GM18502 (cell line): ENCODE measurements around the gene ZNF521.

Source experiments
- ATAC-seq: cut with Tn5 transposase; IDR thresholded peaks from one replicate; pipeline ENCODE4 v1.9.1; 2021; ENCODE audit warnings: mild to moderate bottlenecking; ENCODE audit not compliant: unreplicated experiment, poor library complexity

The ZNF521 gene

DNA sequence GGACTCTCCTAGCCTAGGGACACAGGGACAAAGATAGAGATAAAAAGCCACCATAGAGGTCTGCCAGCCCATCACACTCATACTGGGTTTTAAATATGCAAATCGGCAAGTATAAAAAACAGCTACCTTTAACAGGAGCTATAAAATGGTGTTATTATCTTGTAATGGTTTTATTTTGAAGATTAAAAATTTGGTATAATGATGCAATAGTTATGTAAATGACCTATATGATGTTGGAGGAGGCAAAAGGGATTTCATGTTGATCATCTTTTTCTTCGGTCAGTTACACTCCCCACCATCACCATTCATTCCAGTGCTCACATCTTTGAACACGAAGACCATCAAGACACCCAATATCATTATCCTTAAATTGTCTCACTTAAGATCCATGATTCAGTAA, 11.2 kb downstream of the ZNF521 start:
- ATAC-seq = no peak

DNA sequence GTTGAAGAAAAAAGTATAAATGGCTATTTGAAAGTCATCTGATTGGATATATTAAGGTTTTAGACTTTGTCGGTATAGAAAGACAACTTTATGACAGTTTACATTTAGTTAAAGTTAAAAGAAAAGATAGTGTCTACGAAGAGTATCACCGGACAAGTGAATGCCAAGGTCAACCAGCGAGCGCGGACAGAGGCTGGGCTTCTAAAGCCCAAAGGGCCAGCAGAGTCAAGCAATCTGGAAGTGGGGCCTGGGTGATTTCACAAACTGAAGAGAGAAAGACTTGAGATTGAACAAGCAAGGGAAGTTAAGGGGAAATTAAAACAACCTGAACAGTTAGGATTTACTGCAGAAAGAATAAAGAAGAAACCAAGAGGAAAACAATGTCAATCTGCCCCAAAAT, 16.3 kb downstream of the ZNF521 start:
- ATAC-seq = no peak

DNA sequence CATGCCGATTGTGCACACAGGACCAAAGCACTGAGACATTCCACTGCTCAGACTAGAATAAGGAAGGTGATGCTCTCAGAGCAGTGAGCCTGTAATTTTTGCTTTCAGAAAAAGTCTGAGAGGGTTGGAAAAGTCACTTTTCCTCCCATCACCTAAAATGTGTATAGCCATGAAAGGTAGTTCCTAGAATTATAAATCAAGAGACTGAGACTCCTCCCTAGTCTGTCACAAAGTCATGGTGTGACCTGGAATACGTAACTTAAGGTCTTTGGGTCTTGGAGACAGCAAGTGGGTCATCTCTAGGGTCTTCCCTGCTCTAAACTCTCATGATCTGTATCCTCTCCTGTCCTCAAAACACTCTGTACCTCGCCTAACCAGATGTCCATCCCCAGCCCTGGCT, 16.9 kb downstream of the ZNF521 start:
- ATAC-seq = no peak

DNA sequence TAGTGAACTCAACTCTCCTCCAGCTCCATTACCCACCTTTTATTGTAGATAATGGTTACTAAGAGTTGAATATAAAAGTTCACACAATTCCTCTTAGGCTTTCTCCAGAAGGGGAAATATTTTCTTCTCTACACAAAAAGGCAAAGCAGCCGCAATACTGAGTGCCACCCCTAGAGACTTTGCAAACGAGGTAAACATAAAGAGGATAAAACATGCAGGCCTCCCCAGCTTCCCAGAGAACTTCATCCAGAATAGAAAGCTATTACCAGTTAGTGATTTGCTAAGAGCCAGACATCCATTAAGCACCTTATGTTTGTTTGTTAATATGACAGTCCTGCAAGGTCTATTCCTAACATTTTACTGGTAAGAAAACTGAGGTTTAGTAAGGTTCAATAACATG, 17.4 kb downstream of the ZNF521 start:
- ATAC-seq = no peak

DNA sequence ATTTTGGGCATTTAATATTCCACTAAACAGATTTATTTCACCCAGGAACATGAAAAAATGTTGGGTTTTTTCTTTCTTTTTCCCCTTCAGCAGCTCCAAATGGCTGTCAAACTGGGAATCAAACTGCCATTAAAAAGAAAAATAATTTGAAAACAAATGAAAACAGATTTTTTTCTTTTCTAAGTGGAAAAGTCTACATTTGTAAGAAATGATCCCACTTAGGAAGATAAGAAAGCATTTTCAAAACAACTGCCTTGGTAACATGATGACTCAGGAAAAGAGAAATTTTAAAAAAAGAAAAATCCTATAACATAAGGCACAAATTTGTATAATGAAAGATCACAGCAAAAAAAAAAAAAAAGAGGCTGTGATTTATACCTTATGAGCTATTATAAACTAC, 20.0 kb downstream of the ZNF521 start:
- no peak for ATAC-seq

DNA sequence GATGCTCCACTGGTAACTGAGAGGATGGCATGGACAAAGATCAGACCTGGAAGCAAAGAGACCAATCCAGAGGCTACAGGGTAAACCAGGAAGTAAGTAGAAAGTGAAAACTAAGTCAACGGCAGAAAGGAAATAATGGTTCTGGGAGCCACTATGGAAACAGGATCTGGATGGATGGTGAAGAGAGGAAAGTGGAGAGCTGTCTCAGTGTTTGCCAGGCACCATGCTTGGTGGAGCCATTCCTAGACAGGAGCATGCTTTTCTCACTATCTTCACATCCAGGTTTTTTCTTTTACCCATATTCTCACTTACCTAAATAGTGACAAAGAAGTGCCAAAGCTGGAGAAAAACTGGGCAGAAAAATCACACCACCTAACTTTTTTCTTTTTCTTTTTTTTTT, 22.2 kb downstream of the ZNF521 start:
- ATAC-seq = no peak

DNA sequence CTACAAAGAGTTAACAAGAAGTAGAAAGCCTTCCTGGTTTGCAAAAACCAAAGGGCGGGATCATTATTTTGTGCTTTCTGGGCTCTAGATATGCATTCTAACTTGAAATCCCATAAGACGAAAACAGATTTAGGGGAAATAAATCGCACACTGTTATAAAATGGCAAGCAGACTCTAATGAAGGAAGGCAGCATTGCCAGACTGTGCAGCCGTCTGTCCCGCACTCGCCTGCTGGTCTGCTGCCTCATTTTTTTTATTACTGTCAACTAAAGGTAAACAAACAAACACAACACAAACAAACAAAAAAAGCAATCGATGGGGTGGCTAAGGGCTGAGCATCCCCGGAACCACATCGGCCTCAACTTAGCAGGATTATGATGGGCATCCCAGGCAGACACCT, 24.4 kb downstream of the ZNF521 start:
- no peak for ATAC-seq

DNA sequence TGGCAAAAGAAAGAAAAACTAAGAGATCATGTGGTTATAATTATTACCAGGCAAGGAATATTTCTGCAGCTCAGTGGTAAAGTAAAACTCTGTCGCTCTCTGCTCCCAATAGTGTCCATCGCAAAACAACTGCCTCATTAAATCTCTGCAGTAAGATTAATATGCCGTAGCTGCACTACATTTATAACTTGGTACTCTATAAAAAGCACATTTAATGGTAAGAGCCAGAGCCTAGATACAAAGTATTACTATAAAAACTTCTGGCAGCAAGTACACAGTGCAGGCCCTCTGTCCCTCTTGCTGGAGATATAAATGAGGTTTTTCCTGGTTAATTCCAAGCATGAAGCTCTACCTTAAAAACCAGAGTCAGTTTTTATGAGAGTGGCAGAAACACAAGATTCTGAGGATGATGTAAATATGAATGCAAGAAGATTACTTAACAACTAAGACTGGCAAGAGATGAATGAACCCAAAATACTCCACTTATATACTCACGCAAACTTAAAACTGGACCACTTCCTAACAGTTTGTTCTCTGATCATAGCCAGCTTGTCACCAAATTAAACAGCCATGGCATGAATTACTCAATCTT, 25.5 kb downstream of the ZNF521 start:
- ATAC-seq = no peak

DNA sequence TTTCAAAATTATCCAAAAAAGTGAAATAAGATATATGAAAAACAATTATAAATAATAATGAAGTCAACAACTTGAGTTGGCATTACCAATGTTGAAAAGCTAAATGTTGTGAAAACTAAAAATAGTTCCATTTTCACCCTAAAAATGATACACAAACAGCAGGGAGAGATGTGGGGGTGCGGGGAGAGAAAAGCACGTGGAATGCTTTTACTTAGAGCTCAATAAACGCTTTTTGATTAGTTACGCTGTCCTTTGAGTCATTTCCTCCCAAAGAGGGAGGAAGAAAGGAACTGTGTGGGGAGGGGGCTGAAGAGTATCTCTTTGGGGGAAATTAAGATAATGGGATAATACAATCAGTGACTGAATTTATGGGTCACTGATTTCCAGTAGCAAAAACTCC, 29.2 kb downstream of the ZNF521 start:
- no peak for ATAC-seq

DNA sequence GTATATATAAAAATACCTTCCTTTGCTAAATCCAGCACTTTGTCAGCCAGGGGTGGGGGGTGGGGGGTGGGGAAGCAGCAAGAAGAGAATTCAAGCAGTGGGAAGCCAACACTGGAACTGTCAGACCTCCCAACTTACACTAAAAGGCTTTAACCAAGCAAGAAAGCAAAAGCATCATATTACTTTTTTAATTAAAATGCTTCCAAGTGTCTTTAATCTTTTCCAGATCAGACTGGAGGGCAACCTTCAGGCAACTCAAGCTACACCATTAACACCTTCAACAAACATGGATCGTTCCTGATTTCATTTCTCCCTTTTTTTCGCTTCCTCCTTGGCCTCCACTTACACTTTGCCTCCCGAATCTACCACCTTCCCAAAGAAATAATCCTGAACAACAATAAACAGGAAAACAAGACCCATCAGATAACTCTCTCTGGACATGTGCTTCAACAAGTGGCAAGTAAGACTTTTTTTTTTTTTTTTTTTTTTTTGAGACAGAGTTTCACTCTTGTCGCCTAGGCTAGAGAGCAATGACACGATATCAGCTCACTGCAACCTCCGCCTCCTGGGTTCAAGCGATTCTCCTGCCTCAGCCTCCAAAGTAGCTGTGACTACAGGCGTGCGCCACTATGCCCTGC, 35.5 kb downstream of the ZNF521 start:
- ATAC-seq = no peak

DNA sequence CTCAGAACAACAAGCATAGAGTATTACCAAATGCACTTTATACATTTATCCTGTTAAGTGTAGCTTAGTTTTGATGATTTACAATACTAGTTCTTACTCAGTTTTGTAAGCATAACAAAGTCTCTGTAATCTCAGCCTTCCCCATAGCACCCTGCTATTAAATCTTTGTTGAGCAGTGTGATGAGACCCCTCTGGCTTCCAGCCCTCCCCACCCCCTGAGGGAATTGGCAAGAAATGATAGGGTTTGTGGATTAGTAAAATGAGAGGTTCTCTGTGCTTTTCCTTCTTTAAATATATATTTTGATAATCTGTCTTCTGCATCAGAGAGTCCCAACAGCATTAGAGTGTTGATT, 37.2 kb downstream of the ZNF521 start:
- ATAC-seq = no peak

DNA sequence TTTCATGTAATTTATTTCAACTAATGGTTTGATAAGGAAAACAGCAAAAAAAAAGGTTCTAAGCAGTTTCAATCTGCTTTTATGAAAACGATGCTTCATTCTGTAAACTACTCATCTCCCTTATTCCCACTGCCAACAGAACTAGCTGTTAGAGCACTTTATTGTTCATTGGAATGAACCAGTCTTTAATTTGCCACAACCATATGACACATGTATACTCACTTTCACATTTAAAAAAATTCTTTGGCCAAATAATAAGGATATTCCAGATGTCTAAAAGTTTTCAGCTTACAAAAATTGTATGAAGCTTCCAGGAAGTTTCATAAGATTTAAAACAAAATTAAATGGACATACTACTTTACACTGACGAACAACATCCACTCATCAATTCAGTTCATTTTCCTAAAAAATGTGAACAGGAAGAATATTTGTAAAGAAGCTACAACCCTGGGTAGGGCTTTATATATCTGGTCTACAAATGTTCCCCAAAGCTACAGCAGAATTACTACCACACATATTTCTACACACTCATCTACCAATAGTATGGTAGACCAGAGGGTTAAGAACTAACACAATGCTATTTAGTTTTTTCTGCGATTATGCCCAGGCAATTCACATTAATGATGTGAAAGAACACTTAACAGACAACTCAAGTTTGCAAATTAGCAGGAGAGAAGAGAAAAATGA, 37.7 kb downstream of the ZNF521 start:
- ATAC-seq = no peak

DNA sequence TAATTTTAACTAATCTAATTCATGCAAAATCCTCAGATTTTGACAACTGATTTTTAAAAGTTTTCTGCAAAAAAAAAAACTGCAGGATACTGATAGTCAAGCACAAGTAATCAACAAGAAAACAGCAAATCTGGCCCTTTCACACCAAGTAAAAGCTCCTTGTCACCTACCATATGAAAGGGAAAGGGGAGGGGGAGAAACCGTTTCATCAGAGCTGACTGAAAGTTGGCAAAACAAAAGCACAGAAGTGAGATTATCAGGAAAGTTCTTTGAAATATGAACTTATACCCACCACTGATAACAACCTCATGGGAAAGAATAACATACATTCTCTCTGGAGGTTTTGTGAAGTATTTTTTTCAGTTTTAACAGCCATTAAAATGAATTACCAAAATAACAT, 38.7 kb downstream of the ZNF521 start:
- ATAC-seq = no peak

DNA sequence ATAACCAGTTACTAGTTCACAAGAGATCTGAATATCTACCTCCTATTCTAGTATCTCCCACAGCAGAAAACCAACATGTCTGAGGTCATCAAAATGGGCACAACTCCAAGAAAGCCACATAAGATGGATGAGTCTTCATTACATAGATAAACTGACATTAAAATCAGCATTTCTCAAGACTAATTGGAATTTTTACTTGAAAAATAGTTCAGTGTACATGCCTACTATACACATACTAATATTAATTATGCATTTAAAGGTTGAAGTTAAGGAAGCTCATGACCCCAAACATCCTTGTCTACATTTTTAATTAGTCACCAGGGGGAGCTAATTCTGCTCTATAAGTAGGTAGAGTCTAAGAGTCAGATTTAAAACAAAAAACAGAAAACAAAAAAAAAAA, 41.9 kb downstream of the ZNF521 start:
- no peak for ATAC-seq

DNA sequence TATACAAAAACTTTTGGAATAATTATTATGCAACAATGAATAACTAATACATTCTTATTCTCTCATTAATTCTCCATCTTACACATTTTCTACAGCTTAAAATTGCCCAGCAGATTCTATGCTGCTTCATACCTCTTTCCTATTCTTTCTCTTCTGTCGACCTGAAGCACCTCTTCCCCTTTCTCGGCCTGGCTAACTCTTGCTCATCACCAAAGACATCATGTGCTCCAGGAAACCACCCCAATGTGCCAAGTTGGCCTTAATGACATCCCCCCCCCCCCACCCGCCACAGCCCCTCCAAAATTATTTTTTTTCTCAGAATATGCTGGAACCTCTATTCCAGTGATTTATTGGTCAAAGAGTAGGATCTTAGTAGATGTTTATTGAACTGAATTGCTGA, 43.6 kb downstream of the ZNF521 start:
- no peak for ATAC-seq

DNA sequence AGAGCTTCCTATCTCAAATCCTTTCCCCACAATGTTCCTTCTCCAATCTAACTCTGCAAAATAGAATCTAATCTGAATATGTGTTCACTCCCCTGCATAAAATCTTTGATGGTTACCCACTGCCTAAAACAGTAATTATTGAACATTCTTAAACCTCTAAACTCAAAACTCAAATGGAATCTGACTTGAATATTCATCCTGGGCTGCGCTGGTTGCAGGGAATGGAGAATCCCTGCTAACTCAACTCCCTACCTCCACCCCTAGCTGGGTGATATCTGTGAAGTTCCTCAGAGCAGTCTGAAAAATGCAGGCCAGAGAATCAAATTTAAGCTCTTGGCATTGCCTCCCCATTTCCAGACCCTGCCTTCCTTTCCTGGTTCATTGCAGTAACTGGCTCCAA, 44.8 kb downstream of the ZNF521 start:
- no peak for ATAC-seq

DNA sequence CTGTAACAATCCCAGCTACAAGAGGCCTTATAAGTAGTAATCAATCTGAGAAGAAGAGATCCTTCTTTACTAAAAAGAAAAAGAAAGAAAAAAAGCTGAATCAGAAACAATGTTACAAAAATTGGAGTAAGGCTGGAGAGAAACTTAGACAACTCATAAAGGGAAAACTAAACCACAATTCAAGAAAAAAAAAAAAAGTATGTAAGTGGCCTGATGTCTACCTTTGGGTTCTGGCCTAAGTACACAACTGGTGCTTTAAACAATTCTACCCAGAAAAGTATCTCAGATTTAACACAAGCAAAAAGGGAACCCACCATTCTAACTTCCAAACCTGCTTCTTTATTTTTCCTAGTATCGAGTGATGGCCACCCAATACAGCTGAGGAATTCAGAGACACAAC, 45.3 kb downstream of the ZNF521 start:
- no peak for ATAC-seq

DNA sequence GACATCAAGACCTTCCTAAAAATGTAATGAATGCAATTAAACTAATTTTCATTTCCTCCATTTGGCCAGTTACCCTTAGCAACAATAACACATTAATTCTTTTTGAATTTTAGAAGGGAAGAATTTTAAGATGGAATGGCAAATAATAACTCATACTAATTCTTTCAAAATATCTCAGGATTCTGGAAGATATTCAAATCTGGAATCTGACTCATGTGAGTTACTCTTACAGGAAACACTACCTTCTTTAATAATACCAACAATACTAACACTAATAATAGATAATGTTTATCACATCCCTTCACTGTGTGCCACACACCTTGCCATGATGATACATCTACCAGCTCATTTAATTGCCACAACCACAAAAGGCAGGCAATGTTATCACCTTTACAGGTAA, 46.4 kb downstream of the ZNF521 start:
- ATAC-seq = no peak

DNA sequence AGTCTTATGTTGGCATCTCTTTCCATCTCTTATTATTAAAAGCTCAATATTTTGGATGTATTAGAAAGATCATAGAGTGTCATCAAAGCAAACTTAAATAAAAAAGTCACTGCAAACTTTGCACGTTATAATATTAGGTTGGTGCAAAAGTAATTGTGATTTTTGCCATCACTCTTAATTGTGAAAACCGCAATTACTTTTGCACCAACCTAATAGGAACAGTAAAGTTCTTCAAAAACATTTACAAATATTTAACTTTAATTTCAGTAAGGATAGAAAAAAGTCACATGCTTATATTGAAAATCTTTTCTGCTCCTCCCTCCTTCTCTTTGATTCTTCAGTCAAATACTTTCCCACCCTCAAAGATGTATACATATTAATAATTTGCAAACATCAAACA, 51.5 kb downstream of the ZNF521 start:
- no peak for ATAC-seq

DNA sequence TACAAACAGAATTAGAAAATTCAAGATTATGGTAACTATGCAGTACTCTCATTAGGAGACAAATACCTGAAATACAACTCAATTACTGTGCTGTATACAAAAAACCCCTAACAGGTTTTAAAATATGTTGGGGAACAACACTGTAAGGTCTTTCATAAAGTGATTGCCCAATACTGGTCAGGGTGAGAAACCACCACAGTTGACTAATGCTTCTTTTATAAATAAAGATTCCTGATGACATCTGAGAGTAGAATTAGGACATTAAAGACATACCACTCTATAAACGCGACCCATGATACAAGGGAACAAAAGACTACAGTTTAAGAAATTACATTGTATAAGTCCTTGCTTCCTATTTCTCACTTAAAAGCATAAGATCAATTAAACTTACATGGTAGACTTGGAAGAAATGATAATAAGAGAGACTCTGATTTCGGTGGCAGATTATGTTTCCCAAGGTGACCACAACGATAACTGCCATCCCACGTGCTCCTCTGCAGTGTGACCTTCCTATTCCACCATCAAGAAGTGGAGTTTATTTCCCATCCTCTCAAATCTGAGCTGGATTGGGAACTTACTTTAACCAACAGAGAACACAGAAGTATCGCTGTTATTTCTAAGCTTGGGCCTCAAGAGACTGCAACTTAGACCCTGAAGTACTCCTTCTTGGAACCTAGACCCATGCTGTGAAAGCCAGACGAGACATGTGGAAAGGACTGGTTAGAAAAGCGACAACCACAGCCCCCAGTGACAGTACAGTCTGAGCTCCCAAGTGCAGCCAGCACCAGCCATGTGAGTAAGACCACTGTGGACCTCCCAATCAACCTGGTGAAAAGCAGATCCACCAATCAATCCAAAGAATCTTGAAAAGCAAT, 52.3 kb downstream of the ZNF521 start:
- no peak for ATAC-seq

DNA sequence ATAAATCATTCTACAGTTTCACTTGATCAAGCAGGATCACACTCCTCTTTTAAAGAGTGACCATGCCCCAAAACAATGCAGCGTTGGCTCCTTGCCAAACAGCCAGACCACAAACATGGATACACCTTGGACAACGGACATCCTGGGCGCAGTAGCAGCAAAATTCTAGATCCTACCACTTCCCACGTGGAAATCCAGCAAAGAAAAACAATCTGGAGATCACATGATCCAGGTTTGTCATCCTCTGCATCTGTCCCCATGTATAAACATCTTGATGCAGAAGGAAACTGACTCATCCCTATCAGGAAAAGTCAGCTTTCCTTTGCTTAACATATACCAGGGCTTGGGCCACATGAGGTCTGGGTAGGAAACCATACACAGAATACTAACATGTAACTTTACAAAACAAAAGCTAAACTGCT, 53.1 kb downstream of the ZNF521 start:
- ATAC-seq = no peak
